H1 (cell line): ENCODE results near the gene GBE1. TPM values are rescaled to one million over a fixed set of nuclear protein-coding genes. Genes with fewer than 3 reads are reported as not detected.

Experiments used
- CTCF ChIA-PET: fragments of 300-600 bp; sonication (Branson Sonifier 250); formaldehyde crosslinking; loops from one replicate; lab custom pipeline; 2021; ENCODE audit not compliant: partially characterized antibody; lab: Charles Lee
- POLR2A ChIA-PET: fragments of 300-600 bp; sonication (Branson Sonifier 250); formaldehyde crosslinking; loops from one replicate; lab custom pipeline; 2021; ENCODE audit warnings: inconsistent platforms; ENCODE audit not compliant: partially characterized antibody; lab: Charles Lee
- DNase-seq, 2 experiments: peaks; one replicate each; pipeline versions ENCODE4 v3.0.0 to v3.0.0-alpha.2; 2010 to 2022; ENCODE audit warnings: low spot score in 2 of 2, low read depth in 1 of 2, mixed read lengths in 1 of 2
- FAIRE-seq: peaks from 2 replicates; lab custom pipeline; 2011; peaks lifted over from hg19 to GRCh38; lab: Jason Lieb, UNC
- H2AFZ ChIP-seq: 2 replicates; pipeline ENCODE4 v1.8.1; 2012; ENCODE audit warnings: low read length, inconsistent platforms
- H2AK5ac ChIP-seq: 2 replicates; pipeline ENCODE4 v1.6.1; 2013; ENCODE audit warnings: low read depth, low read length
- H2BK120ac ChIP-seq: replicated peaks from 2 replicates; pipeline ENCODE3; 2013; ENCODE audit warnings: low read depth, low read length, inconsistent platforms
- H2BK12ac ChIP-seq: 2 replicates; pipeline ENCODE4 v1.6.1; 2013; ENCODE audit warnings: low read depth, low read length
- H2BK15ac ChIP-seq: 2 replicates; pipeline ENCODE4 v1.6.1; 2013; ENCODE audit warnings: low read length
- H2BK20ac ChIP-seq: 2 replicates; pipeline ENCODE4 v1.6.1; 2013; ENCODE audit warnings: low read length
- H2BK5ac ChIP-seq: 2 replicates; pipeline ENCODE4 v1.6.1; 2013; ENCODE audit warnings: low read depth, low read length
- H3K14ac ChIP-seq: 2 replicates; pipeline ENCODE4 v1.6.1; 2013; ENCODE audit warnings: inconsistent platforms; ENCODE audit not compliant: insufficient read length
- H3K18ac ChIP-seq: 2 replicates; pipeline ENCODE4 v1.6.1; 2013; ENCODE audit warnings: low read length; ENCODE audit errors: extremely low read depth
- H3K23ac ChIP-seq: 2 replicates; pipeline ENCODE4 v1.6.1; 2013; ENCODE audit warnings: inconsistent platforms; ENCODE audit not compliant: insufficient read length
- H3K23me2 ChIP-seq: 2 replicates; pipeline ENCODE4 v1.6.1; 2013; ENCODE audit warnings: low read depth, low read length
- H3K27ac ChIP-seq: 2 replicates; pipeline ENCODE4 v1.6.1; 2011; ENCODE audit warnings: low read depth, low read length, inconsistent platforms
- H3K27me3 ChIP-seq, 4 experiments: replicated peaks in 1 of 4; 1 replicate in 1 of 4; 2 replicates in 3 of 4; pipeline versions ENCODE4 v1.6.1 to v1.8.1; 2011 to 2013; ENCODE audit warnings: low read length in 3 of 4, mild to moderate bottlenecking in 3 of 4, inconsistent platforms in 2 of 4, mixed read lengths in 2 of 4, moderate library complexity in 1 of 4; ENCODE audit not compliant: control insufficient read depth in 3 of 4, insufficient read depth in 3 of 4; ENCODE audit errors: extremely low read depth in 1 of 4
- H3K36me3 ChIP-seq, 4 experiments: 2 replicates each; pipeline versions ENCODE4 v1.6.1 to v1.8.1; 2011 to 2013; ENCODE audit warnings: mild to moderate bottlenecking in 4 of 4, low read length in 3 of 4, moderate library complexity in 2 of 4, control low read depth in 1 of 4, inconsistent platforms in 1 of 4; ENCODE audit not compliant: insufficient read depth in 4 of 4, control insufficient read depth in 2 of 4
- H3K4ac ChIP-seq: replicated peaks from 2 replicates; pipeline ENCODE3; 2013; ENCODE audit warnings: low read length, low read depth, mixed read lengths, inconsistent platforms; ENCODE audit not compliant: insufficient read length
- H3K4me1 ChIP-seq, 4 experiments: replicated peaks in 1 of 4; 1 replicate in 1 of 4; 2 replicates in 3 of 4; pipeline versions ENCODE4 v1.6.1 to v1.8.1; 2011 to 2013; ENCODE audit warnings: low read length in 3 of 4, inconsistent platforms in 2 of 4, mixed read lengths in 1 of 4; ENCODE audit not compliant: insufficient read depth in 4 of 4, control insufficient read depth in 3 of 4
- H3K4me2 ChIP-seq, 2 experiments: 2 replicates each; pipeline versions ENCODE4 v1.6.1 to v1.8.1; 2011 to 2013; ENCODE audit warnings: low read depth in 2 of 2, low read length in 2 of 2, control low read depth in 1 of 2, inconsistent platforms in 1 of 2, mild to moderate bottlenecking in 1 of 2; ENCODE audit not compliant: insufficient read depth in 1 of 2
- H3K4me3 ChIP-seq, 4 experiments: fragments of 200-600, 300-600 bp in 1 of 4; sonication (generic), shearing (Covaris generic), sonication (Bioruptor Twin) in 1 of 4; 2 replicates each; pipeline versions ENCODE4 v1.5.1 to v1.8.1; 2011 to 2016; ENCODE audit warnings: low read length in 4 of 4, low read depth in 3 of 4, control low read depth in 2 of 4, inconsistent platforms in 2 of 4, mild to moderate bottlenecking in 2 of 4, mixed read lengths in 1 of 4, moderate library complexity in 1 of 4; ENCODE audit not compliant: insufficient read depth in 2 of 4; ENCODE audit errors: extremely low read depth in 1 of 4
- H3K56ac ChIP-seq: replicated peaks from 2 replicates; pipeline ENCODE3; 2013; ENCODE audit warnings: low read depth, mild to moderate bottlenecking, mixed read lengths, low read length, inconsistent platforms; ENCODE audit not compliant: insufficient read length
- H3K79me1 ChIP-seq: 2 replicates; pipeline ENCODE4 v1.6.1; 2013; ENCODE audit warnings: low read depth, low read length, control low read depth
- H3K79me2 ChIP-seq, 2 experiments: 2 replicates each; pipeline versions ENCODE4 v1.6.1 to v1.8.1; 2012 to 2013; ENCODE audit warnings: low read length in 2 of 2, mild to moderate bottlenecking in 2 of 2, inconsistent platforms in 1 of 2; ENCODE audit not compliant: insufficient read depth in 2 of 2, control insufficient read depth in 1 of 2
- H3K9ac ChIP-seq, 4 experiments: replicated peaks in 1 of 4; 1 replicate in 1 of 4; 2 replicates in 3 of 4; pipeline versions ENCODE4 v1.6.1 to v1.8.1; 2011 to 2013; ENCODE audit warnings: low read depth in 3 of 4, low read length in 3 of 4, control low read depth in 2 of 4, mild to moderate bottlenecking in 2 of 4, moderate library complexity in 2 of 4, inconsistent platforms in 1 of 4; ENCODE audit errors: extremely low read depth in 1 of 4
- H3K9me3 ChIP-seq, 2 experiments: 2 replicates each; pipeline versions ENCODE4 v1.6.1 to v1.8.1; 2012 to 2013; ENCODE audit warnings: mild to moderate bottlenecking in 2 of 2, moderate library complexity in 2 of 2, control low read depth in 1 of 2, inconsistent platforms in 1 of 2, low read depth in 1 of 2, low read length in 1 of 2, mixed read lengths in 1 of 2; ENCODE audit not compliant: insufficient read depth in 2 of 2
- H4K20me1 ChIP-seq, 2 experiments: replicated peaks in 1 of 2; 2 replicates each; pipeline versions ENCODE3 to v1.8.1; 2011 to 2013; ENCODE audit warnings: inconsistent platforms in 2 of 2, low read length in 2 of 2, mild to moderate bottlenecking in 1 of 2; ENCODE audit not compliant: insufficient read depth in 2 of 2, control insufficient read depth in 1 of 2
- H4K5ac ChIP-seq: 2 replicates; pipeline ENCODE4 v1.6.1; 2013; ENCODE audit warnings: low read length, low read depth, mixed read lengths, inconsistent platforms; ENCODE audit not compliant: insufficient read length
- H4K8ac ChIP-seq: 2 replicates; pipeline ENCODE4 v1.8.0; 2013; ENCODE audit warnings: mild to moderate bottlenecking, moderate library complexity, low read length, inconsistent platforms; ENCODE audit not compliant: insufficient read depth; ENCODE audit errors: extremely low read depth
- H4K91ac ChIP-seq: replicated peaks from 2 replicates; pipeline ENCODE3; 2013; ENCODE audit warnings: low read length, mixed read lengths, inconsistent platforms; ENCODE audit not compliant: insufficient read length
- ASH2L ChIP-seq: fragments of 200-600, 300-600 bp; sonication (generic); IDR thresholded peaks from one replicate; pipeline ENCODE4 v1.7.1; 2017; ENCODE audit warnings: low read length
- CHD2 ChIP-seq: IDR thresholded peaks from 2 replicates; pipeline ENCODE4 v1.6.1; 2012; ENCODE audit warnings: low read length, improper control_type of control experiment
- EP300 ChIP-seq, 2 experiments: IDR thresholded peaks; 1 replicate in 1 of 2; 2 replicates in 1 of 2; pipeline ENCODE4 v1.6.1; 2011 to 2012; ENCODE audit warnings: low read depth in 2 of 2, low read length in 2 of 2, mild to moderate bottlenecking in 2 of 2, borderline replicate concordance in 1 of 2, inconsistent platforms in 1 of 2, moderate library complexity in 1 of 2
- KDM5A ChIP-seq: fragments of 200-600 bp; IDR thresholded peaks from 2 replicates; pipeline ENCODE4 v1.7.1; 2012; ENCODE audit warnings: mild to moderate bottlenecking, low read length, inconsistent platforms, mixed read lengths
- WGBS, 2 experiments: shearing (Covaris generic) in 1 of 2; methylation state at CpG; one replicate each; pipeline versions ENCODE4 v1.1.6 to v1.1.7; 2013 to 2015; ENCODE audit warnings: low lambda C conversion rate in 2 of 2, mixed read lengths in 2 of 2, inconsistent platforms in 1 of 2, low coverage in 1 of 2, missing lambda C conversion rate in 1 of 2; ENCODE audit not compliant: insufficient replicate concordance in 2 of 2, insufficient coverage in 1 of 2, insufficient read length in 1 of 2; ENCODE audit errors: extremely low coverage in 1 of 2, missing lambda C conversion rate in 1 of 2; 5-methylcytosine and 5-hydroxymethylcytosine counted together
- polyA plus RNA-seq, 7 experiments: library from polyadenylated mRNA; depleted of rRNA in 3 of 7; stranded (reverse) in 5 of 7; unstranded in 2 of 7; fragments of >200 nt in 5 of 7; fragments of 200-250 nt in 2 of 7; gene quantifications; 1 replicate in 5 of 7; 2 replicates in 1 of 7; 4 replicates in 1 of 7; pipeline versions ENCODE4 v1.2.1 to v1.2.3, GENCODE V29; 2011 to 2013; ENCODE audit warnings: missing spikeins in 2 of 7, mixed read lengths in 2 of 7
- total RNA-seq: library from RNA; stranded (reverse); fragmentation: NEBNext Ultra II Directional; extraction: Animal tissue kit (Norgen Biotek cat#: 25700); gene quantifications from 2 replicates; pipeline ENCODE4 v1.2.1, GENCODE V29; 2021

The GBE1 gene
- total and polyA plus RNA-seq, 2 of the 8 experiments (the other 6 are each of a cell fraction or from before 2014, with no cell fraction given) = 3.3 to 7.3 TPM

- Histone ChIP-seq H3K18ac (no peak overlapping the region), H2BK15ac (no peak overlapping the region), H3K9me3 (no peaks in the 10 kb centered on the region), H4K5ac (no peak overlapping the region), H3K36me3 (no peaks in the 10 kb centered on the region), H3K79me2 (no peaks in the 10 kb centered on the region), H2AFZ (no peak overlapping the region), H3K14ac (no peak overlapping the region), H4K8ac (no peak overlapping the region), H3K4ac (no peak overlapping the region), H3K4me3 (no peak overlapping the region), H2BK12ac (no peak overlapping the region), H3K23ac (no peak overlapping the region), H3K4me2 (no peak overlapping the region), H2AK5ac (no peak overlapping the region), H3K27ac (no peak overlapping the region), H2BK5ac (no peak overlapping the region), H3K9ac (no peak overlapping the region), H3K4me1 (peaks cover 0 to 9% (median 6%) of the 10 kb centered on the region in 4 experiments; a peak in 4 of 7 replicates), H3K56ac (no peak overlapping the region), H4K20me1 (no peaks in the 10 kb centered on the region), H2BK20ac (no peak overlapping the region), H3K23me2 (no peaks in the 10 kb centered on the region), H3K27me3 (peaks cover 0 to 1% (median 0%) of the 10 kb centered on the region in 4 experiments; a peak in 1 of 7 replicates), H4K91ac (no peak overlapping the region), H2BK120ac (no peak overlapping the region), H3K79me1 (no peaks in the 10 kb centered on the region)
- 77% methylated on average over 2 of the region's 2 CpGs; no CpG with 5 or more reads in 1 of the 2 experiments for WGBS, 2 experiments
- ChIA-PET CTCF (no interaction called here), POLR2A (interaction anchor here (0.6 kb wide), 1 partner anchor 507 kb away, joined by 4 read pairs; no protein-coding TSS in a partner anchor)
- FAIRE-seq (no peak), DNase-seq (no peak)
- TF ChIP-seq CHD2 = no peak
- TF ChIP-seq ASH2L = no peak
- no peak for TF ChIP-seq KDM5A
- TF ChIP-seq EP300 (IDR thresholded peaks at IDR 0.05; ENCODE audit: borderline replicate concordance in 1 of 2, low read depth in 2 of 2, low read length in 2 of 2) = no peak
Observed at GRCh38 chr3:81624756-81625155, 136.7 kb downstream of the GBE1 start.
